Right atrium auricular region (tissue), 2 donors: Measurements from ENCODE around the gene PTPRD. TPM values are rescaled to one million over a fixed set of nuclear protein-coding genes. Genes with fewer than 3 reads are reported as not detected.

ENCODE experiments used
- DNase-seq: peaks from one replicate; pipeline ENCODE4 v3.0.0-alpha.2; 2019; ENCODE audit warnings: low spot score
- H3K27ac ChIP-seq, 2 donors: fragments of 200-600 bp; sonication (generic); 1 replicate in 1 of 2; 2 replicates in 1 of 2; pipeline ENCODE4 v1.5.1; 2016 to 2019
- H3K27me3 ChIP-seq, 2 donors: fragments of 200-600 bp; sonication (generic); one replicate each; pipeline versions ENCODE4 v1.5.1 to v1.6.0; 2017 to 2019
- H3K36me3 ChIP-seq: fragments of 200-600 bp; sonication (generic); one replicate; pipeline ENCODE4 v1.5.1; 2016
- H3K4me1 ChIP-seq, 2 donors: fragments of 200-600 bp; sonication (generic); one replicate each; pipeline versions ENCODE4 v1.5.1 to v1.6.0; 2017 to 2019
- H3K4me3 ChIP-seq, 2 donors: fragments of 200-600 bp; sonication (generic); 1 replicate in 1 of 2; 2 replicates in 1 of 2; pipeline ENCODE4 v1.5.1; 2017 to 2019; ENCODE audit warnings: mild to moderate bottlenecking in 1 of 2, moderate library complexity in 1 of 2
- H3K9me3 ChIP-seq, 2 donors: fragments of 200-600 bp; sonication (generic); one replicate each; pipeline ENCODE4 v1.5.1; 2019
- total RNA-seq, 2 donors: library from RNA; depleted of rRNA; stranded (reverse); fragments of >200 nt; gene quantifications; one replicate each; pipeline ENCODE4 v1.1.0, GENCODE V29; 2016
- TF ChIP-seq, protein P1 (sequence below), 2 donors: fragments of 200-600 bp; sonication (generic); IDR thresholded peaks; one replicate each; pipeline ENCODE4 v1.5.1; 2019; ENCODE audit warnings: antibody characterized with exemption in 2 of 2

PTPRD gene
- total RNA-seq, 2 donors from 2014 or later: 5.5 to 6.6 TPM

DNA sequence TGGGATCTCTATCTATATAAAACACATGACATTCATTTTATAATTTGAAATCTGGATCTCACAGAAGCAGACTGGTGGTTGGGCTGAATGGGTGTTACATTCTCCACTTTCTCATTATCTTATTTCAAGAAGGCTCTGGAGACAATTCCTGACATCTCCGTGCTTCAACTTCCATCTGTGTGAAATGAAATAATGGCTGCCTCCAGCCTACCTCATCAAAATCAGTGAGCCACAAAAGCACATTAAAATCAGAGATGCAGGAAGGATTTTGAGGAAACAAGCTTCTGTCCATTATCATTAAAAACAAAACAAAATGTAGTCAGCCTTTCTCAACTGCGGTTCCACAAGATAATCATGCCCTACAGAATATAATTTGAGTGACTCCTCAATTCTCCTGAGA, 1854.9 kb downstream of the PTPRD start:
- Histone ChIP-seq H3K36me3 (no peaks in the 10 kb centered on the region), H3K27me3 (no peaks in the 10 kb centered on the region), H3K27ac (no peak overlapping the region), H3K9me3 (no peaks in the 10 kb centered on the region), H3K4me3 (no peak overlapping the region), H3K4me1 (no peaks in the 10 kb centered on the region)
- no peak for DNase-seq
- TF ChIP-seq, protein P1, sequence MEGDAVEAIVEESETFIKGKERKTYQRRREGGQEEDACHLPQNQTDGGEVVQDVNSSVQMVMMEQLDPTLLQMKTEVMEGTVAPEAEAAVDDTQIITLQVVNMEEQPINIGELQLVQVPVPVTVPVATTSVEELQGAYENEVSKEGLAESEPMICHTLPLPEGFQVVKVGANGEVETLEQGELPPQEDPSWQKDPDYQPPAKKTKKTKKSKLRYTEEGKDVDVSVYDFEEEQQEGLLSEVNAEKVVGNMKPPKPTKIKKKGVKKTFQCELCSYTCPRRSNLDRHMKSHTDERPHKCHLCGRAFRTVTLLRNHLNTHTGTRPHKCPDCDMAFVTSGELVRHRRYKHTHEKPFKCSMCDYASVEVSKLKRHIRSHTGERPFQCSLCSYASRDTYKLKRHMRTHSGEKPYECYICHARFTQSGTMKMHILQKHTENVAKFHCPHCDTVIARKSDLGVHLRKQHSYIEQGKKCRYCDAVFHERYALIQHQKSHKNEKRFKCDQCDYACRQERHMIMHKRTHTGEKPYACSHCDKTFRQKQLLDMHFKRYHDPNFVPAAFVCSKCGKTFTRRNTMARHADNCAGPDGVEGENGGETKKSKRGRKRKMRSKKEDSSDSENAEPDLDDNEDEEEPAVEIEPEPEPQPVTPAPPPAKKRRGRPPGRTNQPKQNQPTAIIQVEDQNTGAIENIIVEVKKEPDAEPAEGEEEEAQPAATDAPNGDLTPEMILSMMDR (IDR thresholded peaks at IDR 0.05): no peak

DNA sequence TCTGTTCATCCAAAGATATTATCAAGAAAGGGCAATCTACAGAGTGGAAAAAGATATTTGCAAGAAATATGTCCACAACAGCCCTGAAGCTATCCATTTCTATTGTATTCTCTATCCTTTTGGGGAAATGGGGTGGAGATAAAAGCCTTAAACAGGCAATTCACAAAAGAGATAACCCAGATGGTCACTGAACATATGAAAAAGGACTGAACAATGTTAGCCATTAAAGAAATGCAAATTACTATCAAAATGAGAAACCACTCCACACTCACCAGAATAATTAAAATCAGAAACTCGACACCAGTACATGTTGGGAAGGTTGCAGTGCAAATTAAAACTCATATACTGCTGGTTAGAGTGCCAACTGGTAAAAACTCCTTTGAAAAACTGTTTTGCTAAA, 1858.1 kb downstream of the PTPRD start:
- Histone ChIP-seq H3K9me3 (no peaks in the 10 kb centered on the region), H3K27me3 (no peaks in the 10 kb centered on the region), H3K36me3 (no peaks in the 10 kb centered on the region), H3K27ac (no peak overlapping the region), H3K4me3 (no peak overlapping the region), H3K4me1 (no peaks in the 10 kb centered on the region)
- DNase-seq: no peak
- TF ChIP-seq, protein P1 (IDR thresholded peaks at IDR 0.05): no peak

DNA sequence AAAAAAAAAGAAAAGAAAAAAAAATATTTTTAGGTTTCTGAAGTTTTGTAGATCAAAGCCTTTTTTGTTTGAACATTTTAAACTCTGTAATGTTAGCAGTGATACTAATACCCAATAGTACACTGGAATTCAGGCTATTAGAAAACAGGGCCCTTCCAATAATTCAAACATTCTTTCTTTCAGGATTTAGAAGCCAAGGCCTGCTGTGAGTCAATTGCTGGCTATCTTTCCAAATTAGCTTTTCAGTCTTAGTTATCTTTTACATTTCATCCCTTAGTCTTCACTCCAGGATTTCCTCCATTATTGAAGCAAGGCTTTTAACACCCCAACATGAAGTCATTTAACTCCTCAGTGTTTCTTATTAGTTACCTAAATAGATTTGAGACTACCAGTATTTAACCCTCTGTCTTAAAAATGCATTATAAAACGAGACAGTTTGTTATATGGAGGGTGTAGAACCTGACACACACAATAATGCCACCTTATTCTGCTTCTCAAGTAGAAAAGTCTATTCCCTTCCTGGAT, 1861.3 kb downstream of the PTPRD start:
- no peak for DNase-seq
- TF ChIP-seq, protein P1 (IDR thresholded peaks at IDR 0.05): no peak

GRCh38 chr9:8750639-8751051, 1862.2 kb downstream of the PTPRD start:
- Histone ChIP-seq H3K9me3 (no peaks in the 10 kb centered on the region), H3K4me1 (no peaks in the 10 kb centered on the region), H3K4me3 (no peak overlapping the region), H3K27ac (no peak overlapping the region), H3K27me3 (no peaks in the 10 kb centered on the region), H3K36me3 (no peaks in the 10 kb centered on the region)
- DNase-seq: no peak
- TF ChIP-seq, protein P1 (IDR thresholded peaks at IDR 0.05): no peak

More for the DNA sequence above, 1861.3 kb downstream of the PTPRD start:
- H3K4me3 ChIP-seq: no peak overlapping the region
- H3K27ac ChIP-seq: no peak overlapping the region
- no peaks in the 10 kb centered on the region for H3K36me3 ChIP-seq
- no peaks in the 10 kb centered on the region for H3K9me3 ChIP-seq
- H3K27me3 ChIP-seq: no peaks in the 10 kb centered on the region
- H3K4me1 ChIP-seq: no peaks in the 10 kb centered on the region

- TF ChIP-seq, protein P1 (IDR thresholded peaks at IDR 0.05): no peak
- Histone ChIP-seq H3K4me1 (no peaks in the 10 kb centered on the region), H3K27me3 (no peaks in the 10 kb centered on the region), H3K4me3 (no peak overlapping the region), H3K27ac (no peak overlapping the region), H3K9me3 (no peaks in the 10 kb centered on the region), H3K36me3 (no peaks in the 10 kb centered on the region)
- no peak for DNase-seq
These were observed 1867.5 kb downstream of the PTPRD start for GRCh38 chr9:8745347-8745746.

DNA sequence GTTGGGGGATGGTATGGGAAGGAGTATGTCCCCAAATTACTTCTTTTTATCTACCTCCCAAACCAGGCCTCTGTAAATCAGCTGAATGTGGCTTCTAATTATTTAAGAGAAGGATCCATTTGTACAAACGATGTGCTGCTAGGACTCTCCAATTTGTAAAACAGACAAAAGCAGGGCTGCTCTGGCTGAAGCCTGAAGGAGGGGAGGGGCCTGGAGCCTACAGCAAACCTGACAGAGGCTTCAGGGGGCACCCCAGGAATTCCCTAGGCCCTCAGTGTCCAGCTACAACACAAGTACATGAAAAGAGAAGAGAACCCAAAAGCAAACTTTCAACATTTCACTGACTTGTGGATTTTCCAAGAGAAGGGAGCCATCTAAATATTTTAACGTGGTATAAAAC, 1873.9 kb downstream of the PTPRD start:
- no peak for DNase-seq
- H3K4me3 ChIP-seq: no peak overlapping the region
- H3K36me3 ChIP-seq: no peaks in the 10 kb centered on the region
- H3K27me3 ChIP-seq: no peaks in the 10 kb centered on the region
- peaks cover 0 to under 1% of the 10 kb centered on the region in 2 donors for H3K4me1 ChIP-seq
- TF ChIP-seq, protein P1 (IDR thresholded peaks at IDR 0.05): no peak
- no peak overlapping the region for H3K27ac ChIP-seq
- H3K9me3 ChIP-seq: no peaks in the 10 kb centered on the region
